Measurements from ENCODE around the gene PER2.

The PER2 gene

DNA sequence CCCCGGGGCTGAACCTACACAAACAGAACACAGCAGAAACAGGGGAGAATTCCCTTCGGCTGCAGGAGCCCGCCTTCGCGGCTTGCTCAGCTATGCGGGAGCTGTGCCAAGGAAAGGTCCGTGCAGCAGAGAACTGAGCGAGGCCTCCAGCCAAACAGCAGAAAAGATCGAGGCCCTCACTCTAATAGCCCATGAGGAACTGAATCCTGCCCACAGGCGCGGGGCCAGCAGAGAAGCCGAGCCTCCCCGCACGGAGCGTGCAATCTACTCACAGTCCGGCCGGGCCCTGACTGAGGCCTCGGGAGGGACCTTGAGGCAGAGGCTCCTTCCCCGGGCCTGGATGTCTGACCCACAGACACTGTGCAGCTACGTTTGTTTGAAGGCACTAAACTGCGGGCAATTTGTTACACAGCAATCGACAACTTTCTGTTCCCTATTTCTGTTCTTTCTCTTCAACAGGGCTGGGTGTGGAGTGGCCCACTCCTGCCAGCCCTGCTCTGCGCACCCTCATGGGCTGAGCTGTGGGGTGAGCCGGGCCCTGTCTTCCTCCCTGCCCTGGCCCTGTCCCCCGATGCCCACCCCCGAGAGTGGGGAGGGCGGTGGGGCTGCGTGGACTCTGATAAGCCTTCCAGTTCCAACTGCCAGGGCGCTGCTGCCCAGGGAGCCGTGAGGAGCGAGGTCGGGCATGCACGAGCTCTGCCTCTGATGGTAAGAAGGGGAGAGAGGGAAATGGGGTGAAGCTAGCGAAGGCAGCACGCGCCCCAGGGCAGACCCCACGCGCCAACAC is 62.3 kb downstream of the PER2 start:
- DNase-seq: no peak

GRCh38 chr2:238225121-238225520 is 63.3 kb downstream of the PER2 start:
- no peak for DNase-seq

GRCh38 chr2:238224356-238225035 is 63.9 kb downstream of the PER2 start:
- no peak for DNase-seq

DNA sequence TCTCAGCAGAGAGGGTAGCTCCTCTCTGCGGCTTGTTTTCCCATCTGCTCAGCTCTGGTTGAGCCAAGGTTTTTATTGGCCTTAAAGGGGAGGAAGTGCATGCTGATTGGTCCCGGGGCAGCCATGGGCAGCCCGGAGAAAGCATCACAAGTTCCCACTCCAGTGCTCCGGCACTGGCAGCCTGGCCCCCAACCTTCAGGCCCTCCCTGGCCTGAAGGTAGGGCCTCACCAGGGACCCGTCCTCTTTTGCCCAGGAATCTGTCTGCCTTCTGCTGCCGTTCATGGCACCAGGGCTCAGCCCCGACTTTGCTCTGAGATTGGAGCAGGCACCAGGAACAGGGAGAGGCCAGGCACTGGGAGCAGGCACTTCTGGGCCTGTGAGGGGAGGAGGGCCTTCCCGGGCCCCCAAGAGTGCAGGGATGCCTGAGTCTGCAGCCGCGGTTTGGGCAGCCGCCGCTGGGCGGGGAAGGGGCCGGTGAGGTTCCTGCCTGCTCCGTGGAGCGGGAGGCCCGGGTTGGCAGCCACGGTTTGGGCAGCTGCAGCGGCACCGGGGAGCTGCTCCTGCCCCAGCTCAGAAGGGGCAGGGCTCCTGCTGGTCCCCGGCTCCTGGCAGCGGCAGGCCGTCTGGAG is 67.4 kb downstream of the PER2 start:
- DNase-seq: no peak

- no peak for DNase-seq
Measured at GRCh38 chr2:238220274-238220891, 68.0 kb downstream of the PER2 start.

DNA sequence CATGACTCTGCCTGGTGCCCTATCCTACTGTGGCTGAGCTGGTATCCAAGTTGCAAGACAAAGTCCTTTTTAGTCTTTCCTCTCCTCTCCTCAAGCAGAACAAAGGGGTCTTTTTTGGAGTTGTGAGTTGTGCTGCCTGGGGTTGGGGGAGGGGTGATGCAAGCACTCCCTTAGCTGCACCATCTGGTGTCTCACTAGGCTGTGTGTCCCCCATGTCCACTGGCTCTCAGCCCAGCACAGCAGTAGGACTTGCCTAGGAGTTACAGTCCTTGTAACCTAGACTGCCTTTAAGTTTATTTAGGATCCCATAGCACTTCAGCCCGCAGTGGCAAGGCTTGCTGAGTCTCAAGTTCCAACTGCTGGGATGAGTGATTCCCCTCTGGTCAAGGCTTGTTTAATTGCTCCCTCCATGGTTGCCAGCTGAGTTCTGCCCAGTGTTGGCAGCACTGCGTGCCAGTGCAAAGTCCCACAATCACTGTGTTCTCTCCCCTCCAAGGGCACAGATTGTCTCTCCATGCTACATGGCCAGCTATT is 71.7 kb downstream of the PER2 start:
- DNase-seq: no peak

- DNase-seq: no peak
Measured at GRCh38 chr2:238207006-238207405, 81.4 kb downstream of the PER2 start.

DNA sequence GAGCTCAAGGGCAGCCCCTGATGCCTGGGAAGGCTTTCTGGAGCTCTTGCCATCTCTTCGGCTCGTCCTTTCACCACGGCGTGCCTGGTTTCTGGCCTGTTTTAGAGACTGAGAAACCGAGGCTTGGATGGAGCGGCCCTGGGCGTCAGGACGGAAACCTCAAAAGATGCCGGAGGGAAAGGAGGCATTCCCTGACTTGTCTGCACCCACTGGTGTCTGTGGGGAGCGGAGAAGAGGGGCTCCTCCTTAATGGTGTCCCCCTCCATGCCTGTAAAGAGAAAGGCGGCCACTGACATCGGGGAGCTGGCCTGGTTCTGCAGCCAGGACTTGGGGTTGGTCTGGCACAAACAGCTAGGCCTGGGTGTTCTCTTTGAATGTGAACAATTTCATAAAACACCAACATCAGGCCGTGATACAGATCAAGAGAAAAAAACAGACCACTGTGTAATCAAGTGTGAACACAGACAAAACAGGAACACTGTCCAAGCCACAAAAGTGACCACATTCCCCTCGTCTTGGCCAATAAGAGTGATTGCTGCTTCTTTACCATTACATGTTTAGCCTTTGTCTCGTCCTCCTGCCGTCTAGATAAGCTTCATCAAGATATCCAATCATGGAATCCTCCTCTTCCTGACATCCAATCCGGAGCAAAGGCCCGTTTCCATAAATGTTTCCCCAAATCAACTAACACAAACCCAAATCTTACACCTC is 84.3 kb downstream of the PER2 start:
- DNase-seq: no peak

DNA sequence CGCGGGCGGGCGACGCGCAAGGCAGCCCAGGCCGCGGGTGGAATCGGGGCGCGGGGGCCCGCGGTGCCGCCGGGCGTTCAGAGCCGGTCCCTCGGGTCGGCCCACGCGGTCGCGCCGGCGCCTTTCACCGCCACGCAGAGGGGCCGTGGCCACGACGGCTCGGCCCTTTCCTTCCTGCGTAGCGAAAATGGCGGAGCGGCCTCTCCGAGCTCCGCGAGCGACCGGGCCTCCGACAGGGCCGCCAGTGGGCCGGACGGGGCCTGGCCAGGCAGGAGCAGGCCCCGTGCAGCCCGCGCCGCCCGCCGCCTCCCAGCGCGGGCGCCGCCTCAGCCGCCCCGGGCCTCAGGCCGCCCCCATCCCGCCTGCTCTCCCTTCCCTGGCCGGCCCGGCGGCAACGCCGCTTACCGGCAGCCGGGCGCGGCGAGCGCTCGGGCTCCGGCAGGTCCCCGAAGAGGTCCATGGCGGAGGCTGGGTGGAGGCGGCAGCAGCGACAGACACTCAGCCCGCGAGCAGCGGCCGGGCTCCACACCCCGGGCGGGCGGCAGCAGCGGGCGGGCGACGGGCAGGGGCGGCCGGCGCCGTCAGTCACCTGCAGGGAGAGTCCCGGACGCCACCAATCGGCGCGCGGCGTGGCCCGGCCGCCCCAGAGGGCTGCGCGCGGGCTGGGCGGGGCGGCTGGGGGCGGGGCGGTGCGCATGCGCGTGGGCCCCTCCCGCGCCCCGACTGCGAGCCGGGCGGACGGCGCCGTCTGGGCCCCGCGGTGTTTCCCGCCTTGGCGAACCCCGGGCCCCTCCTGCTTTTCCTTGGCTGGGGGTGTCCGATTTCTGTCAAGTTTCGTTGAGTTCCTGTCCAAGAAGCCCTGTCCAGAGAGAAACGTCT is 85.1 kb downstream of the PER2 start, which contains the start of gene ILKAP:
TSS of gene ILKAP (minus strand) at position 602 of the 879 bp plus-strand sequence. CDS start at position 460, 142 bp downstream.
- peak; percentile 80 for DNase-seq

DNA sequence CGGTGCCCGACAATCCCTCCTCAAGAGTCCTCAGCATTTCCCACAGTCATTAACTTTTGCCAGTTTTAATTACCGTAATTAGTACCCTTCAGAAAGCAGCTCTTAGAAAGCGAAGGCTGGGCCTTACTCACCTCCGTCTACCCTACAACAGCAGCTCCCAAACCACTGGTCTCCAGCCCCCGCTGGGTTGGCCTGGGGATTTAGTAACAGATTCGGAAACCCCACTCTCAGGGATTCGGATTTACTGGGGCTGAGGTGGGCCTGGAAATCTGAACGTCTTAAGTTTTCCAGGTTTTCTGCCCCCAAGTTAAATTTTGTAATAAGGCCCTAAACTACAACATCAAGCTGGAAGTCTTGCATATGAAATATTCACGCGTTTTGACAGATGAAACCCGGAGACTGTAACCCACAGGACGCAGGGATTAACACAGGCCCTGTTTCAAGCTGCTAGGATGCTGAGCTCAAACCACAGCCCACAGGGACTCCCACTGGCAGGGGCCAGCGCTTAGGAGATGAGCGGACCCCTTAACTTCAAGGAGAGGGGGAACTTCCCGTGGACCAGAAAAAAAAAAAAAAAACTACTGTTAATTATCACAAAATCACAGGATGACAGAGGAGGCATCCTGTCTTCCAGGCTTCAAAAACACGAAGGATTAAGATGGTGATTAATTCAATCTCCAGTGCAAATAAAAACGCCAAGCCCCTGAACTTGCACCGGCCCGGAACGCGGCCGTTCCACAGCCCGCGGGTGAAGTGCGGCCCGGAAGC is 85.9 kb downstream of the PER2 start:
- no peak for DNase-seq
